ENCODE measurements around the gene DUXB.
A peak's percentile ranks its signal among the peaks of the same experiment; 100 is the strongest.

The DUXB gene

GRCh38 chr16:75682308-75682707 is 19.0 kb downstream of the DUXB start:
- H3K4me3 ChIP-seq (ENCODE audit: low read depth, low read length), result no peak overlapping the region
- TF ChIP-seq CTCF (IDR thresholded peaks at IDR 0.05; ENCODE audit: low read depth, low read length) (no peak), MYC (IDR thresholded peaks at IDR 0.05; ENCODE audit: low read depth, low read length) (no peak), POLR2A (IDR thresholded peaks at IDR 0.05; ENCODE audit: extremely low read depth, insufficient read length) (no peak)
- DNase-seq (ENCODE audit: low read depth), result peak; percentile 54

- no peak for TF ChIP-seq MAX (IDR thresholded peaks at IDR 0.05; ENCODE audit: low read depth, low read length)
- TF ChIP-seq MYC (IDR thresholded peaks at IDR 0.05; ENCODE audit: low read depth, low read length), result no peak
- TF ChIP-seq CTCF (IDR thresholded peaks at IDR 0.05; ENCODE audit: low read depth, low read length), result no peak
- TF ChIP-seq POLR2A (IDR thresholded peaks at IDR 0.05; ENCODE audit: extremely low read depth, insufficient read length), result no peak
- H3K4me3 ChIP-seq (ENCODE audit: low read depth, low read length), result no peak overlapping the region
- no peak for DNase-seq (ENCODE audit: low read depth)
These were observed 21.9 kb downstream of the DUXB start for GRCh38 chr16:75679366-75679765.

- TF ChIP-seq MAX (IDR thresholded peaks at IDR 0.05; ENCODE audit: low read depth, low read length) (no peak), POLR2A (IDR thresholded peaks at IDR 0.05; ENCODE audit: extremely low read depth, insufficient read length) (no peak), CTCF (IDR thresholded peaks at IDR 0.05; ENCODE audit: low read depth, low read length) (no peak), MYC (IDR thresholded peaks at IDR 0.05; ENCODE audit: low read depth, low read length) (no peak)
- no peak for DNase-seq (ENCODE audit: low read depth)
- no peak within 1 kb of the TSS for H3K4me3 ChIP-seq (ENCODE audit: low read depth, low read length)
These were observed 24.4 kb downstream of the DUXB start, which contains the start of gene CPHXL2 for GRCh38 chr16:75676909-75677308. CPHXL2 (minus strand) TSS chr16:75677009; CDS start chr16:75676999, 10 bp downstream.

GRCh38 chr16:75667503-75667902 is 33.8 kb downstream of the DUXB start:
- TF ChIP-seq MAX (IDR thresholded peaks at IDR 0.05; ENCODE audit: low read depth, low read length), result no peak
- no peak for TF ChIP-seq CTCF (IDR thresholded peaks at IDR 0.05; ENCODE audit: low read depth, low read length)
- no peak overlapping the region for H3K4me3 ChIP-seq (ENCODE audit: low read depth, low read length)
- no peak for DNase-seq (ENCODE audit: low read depth)

- TF ChIP-seq MYC (IDR thresholded peaks at IDR 0.05; ENCODE audit: low read depth, low read length) (no peak), POLR2A (IDR thresholded peaks at IDR 0.05; ENCODE audit: extremely low read depth, insufficient read length) (no peak), MAX (IDR thresholded peaks at IDR 0.05; ENCODE audit: low read depth, low read length) (no peak)
- H3K4me3 ChIP-seq (ENCODE audit: low read depth, low read length), result no peak overlapping the region
- no peak for DNase-seq (ENCODE audit: low read depth)
These were observed 40.4 kb downstream of the DUXB start for GRCh38 chr16:75660726-75661302.

GRCh38 chr16:75660321-75660720 is 40.9 kb downstream of the DUXB start:
- TF ChIP-seq MAX (IDR thresholded peaks at IDR 0.05; ENCODE audit: low read depth, low read length) (no peak), POLR2A (IDR thresholded peaks at IDR 0.05; ENCODE audit: extremely low read depth, insufficient read length) (no peak), MYC (IDR thresholded peaks at IDR 0.05; ENCODE audit: low read depth, low read length) (no peak), CTCF (IDR thresholded peaks at IDR 0.05; ENCODE audit: low read depth, low read length) (no peak)
- no peak for DNase-seq (ENCODE audit: low read depth)

More at GRCh38 chr16:75660321-75660720, 40.9 kb downstream of the DUXB start:
- H3K4me3 ChIP-seq (ENCODE audit: low read depth, low read length), result no peak overlapping the region

All from NB4 (cell line).